Stimulated activated naive CD8-positive, alpha-beta T cell treated with anti-CD3 and anti-CD28 coated beads, Interleukin-15, Interleukin-2, amounts not matched to agents 100 U/mL and 50 U/mL, for 24 hours (primary cell): Measurements from ENCODE around the gene DIAPH3.

Experiments used
- ATAC-seq: fragments of 150-1000 bp; cut with Tn5 transposase; one replicate; pipeline ENCODE4 v1.10.0; 2021
- DNase-seq: peaks from one replicate; pipeline ENCODE4 v3.0.0; 2021

DIAPH3 gene

DNA sequence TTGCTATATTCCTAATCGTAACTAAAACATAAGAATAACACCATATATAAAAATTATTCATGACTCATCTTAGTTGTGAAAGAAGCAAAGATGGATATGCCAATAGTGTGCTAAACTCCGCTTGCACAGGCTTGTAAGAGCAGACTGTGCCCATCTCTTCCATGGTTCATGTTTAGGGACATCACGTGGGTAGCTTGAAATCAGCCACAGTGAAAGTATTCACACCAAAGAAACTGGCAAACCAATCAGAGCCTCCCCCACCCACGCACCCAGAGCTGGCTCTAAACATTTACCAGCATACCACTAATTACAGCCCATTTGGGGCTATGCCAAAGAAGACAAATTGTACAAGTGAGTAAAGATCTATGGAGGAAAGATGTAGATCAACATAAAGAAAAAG is 147.5 kb downstream of the DIAPH3 start:
- DNase-seq, result no peak
- no peak for ATAC-seq

DNA sequence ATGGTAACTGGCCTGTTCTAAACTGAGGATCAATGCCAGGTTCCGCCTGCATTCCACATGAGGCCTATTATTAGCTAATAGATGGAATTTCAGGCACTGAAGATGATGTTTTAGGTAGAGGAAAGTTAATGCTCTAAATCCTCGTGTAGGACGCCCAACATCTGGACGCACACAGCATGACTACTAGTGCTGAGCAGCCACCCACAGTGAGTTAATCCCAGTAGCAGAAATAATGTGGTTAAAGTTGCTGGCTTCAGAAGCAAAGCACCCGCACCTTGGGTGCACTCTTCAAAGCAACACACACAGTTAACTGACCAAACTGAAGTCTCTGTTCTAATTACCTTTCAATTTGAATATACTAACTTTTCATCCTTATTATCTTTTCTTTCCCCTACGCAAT is 150.6 kb downstream of the DIAPH3 start:
- ATAC-seq (no peak), DNase-seq (no peak)

DNA sequence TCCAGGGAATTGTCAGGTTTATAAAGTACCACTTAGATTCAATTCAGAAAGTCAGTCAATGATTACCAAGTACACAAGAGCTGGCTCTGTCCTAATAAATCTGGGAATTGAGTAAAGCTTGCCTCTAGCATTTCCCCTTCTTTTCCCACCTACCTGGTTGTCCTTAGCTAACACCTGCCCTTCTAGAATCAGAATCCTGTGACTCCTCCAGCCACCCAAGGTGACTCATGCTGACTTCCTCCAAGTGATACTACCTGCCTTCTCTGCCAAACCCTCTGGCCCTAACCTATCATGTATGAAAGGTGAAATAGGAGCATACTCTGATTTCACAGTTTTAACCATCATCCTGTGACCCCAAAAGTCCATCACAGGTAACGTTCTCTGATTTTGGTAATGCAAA is 151.2 kb downstream of the DIAPH3 start:
- DNase-seq, result no peak
- no peak for ATAC-seq

DNA sequence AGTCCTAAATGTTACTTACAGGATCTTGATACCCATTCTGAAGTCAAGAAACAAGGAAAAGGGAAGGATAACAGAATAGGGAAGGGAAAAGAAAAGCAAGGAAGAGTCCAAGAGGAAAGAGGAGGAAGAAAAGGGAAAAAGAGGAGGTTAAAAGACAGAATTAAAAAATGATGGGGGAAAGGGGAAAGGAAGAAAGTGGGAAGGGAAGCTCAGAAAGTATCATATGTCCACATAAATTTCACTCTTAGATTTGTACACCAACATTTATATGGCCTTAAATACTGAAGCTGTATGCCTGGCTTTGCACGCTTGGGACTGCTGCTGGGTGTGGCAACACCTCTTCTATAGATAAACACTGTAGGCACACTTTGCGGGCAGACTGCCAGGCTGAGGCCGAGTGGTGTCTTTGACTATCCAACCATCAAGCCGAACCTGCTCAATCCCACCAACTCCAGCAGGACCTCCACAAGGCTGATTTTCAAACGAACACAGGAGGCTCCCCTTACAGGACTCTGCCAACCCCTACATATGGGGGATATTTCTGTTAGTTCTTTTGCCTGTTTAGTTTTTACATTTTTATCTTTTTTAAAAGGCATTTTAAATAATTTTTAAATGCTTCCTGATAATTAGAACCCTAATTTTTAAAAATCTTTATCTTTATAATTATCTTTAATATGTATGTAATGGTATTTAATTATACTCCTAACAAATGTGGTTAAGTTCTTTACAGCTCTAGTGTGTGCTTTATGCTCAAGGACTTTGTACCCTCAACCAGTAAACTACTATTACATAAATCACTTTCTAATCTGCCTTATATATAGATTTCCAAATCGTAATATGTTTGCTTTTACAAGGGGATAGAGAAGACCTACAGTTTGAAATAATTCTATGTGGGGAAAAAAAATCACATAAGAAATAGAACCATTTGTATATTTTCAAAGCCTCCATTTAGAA is 154.2 kb downstream of the DIAPH3 start:
- no peak for DNase-seq
- no peak for ATAC-seq

GRCh38 chr13:60001889-60002288 is 161.8 kb downstream of the DIAPH3 start:
- no peak for ATAC-seq
- no peak for DNase-seq

GRCh38 chr13:60000976-60001375 is 162.8 kb downstream of the DIAPH3 start:
- ATAC-seq (no peak), DNase-seq (no peak)

DNA sequence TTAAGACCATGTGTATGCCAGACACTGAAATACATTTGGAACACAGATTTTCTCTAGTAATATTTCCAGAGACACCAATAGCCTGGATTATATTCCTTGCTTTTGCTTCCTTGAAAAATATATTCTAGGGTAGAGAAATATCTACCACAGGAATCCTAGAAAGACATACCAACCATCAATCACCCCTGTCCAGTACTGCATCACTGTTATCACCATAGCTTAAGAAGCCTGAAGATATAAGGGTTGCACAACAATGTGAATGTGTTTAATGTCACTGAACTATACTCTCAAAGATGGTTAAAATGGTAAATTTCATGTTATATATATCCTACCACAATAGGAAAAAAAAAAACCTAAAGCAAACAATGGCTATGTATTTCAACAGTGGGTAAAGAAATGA is 163.6 kb downstream of the DIAPH3 start:
- DNase-seq (no peak), ATAC-seq (no peak)

GRCh38 chr13:59997976-59998375 is 165.8 kb downstream of the DIAPH3 start:
- ATAC-seq (no peak), DNase-seq (no peak)

DNA sequence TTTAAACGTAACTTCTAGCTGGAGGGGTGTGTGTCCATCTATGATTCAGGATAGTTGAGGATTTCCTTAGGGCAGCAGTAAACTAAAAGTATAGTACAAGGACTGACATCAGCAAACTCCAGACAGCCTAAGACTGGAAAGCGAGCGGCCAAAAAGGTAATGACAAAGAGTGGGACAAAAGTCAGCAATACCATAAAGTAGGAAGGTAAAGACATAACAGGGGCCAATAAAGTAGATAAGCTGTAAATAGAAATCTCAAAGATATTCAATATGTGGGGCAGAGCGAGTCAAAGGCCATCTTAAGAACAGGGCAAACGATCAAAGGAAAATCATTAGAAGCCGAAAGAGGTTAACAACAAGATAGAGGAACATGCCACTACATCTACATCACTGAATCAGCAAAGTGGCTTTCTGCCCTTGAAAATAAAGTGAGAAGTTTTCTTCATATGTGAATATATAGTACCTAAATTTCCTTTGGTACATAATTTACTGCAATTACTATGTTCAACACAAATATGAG is 167.2 kb downstream of the DIAPH3 start:
- ATAC-seq, result no peak
- no peak for DNase-seq

DNA sequence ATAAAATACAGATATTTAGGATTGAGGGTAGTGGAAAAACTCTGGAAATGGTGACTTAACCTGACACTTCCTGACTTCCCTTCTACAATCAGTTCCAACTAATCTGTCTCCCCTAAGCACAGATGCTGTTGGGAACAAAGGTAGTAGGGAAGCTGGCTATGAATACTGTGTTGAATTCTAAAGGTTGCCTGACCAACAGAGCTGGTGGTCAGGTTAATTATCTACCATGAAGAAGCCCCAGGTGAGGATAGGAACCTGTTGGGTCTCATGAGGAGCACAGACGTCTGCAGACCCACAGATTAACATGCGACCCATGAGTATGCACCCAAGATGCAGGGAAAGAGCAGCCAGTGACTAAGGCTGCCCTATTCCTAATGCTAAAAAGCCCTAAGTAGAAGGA is 172.3 kb downstream of the DIAPH3 start:
- ATAC-seq (no peak), DNase-seq (no peak)

DNA sequence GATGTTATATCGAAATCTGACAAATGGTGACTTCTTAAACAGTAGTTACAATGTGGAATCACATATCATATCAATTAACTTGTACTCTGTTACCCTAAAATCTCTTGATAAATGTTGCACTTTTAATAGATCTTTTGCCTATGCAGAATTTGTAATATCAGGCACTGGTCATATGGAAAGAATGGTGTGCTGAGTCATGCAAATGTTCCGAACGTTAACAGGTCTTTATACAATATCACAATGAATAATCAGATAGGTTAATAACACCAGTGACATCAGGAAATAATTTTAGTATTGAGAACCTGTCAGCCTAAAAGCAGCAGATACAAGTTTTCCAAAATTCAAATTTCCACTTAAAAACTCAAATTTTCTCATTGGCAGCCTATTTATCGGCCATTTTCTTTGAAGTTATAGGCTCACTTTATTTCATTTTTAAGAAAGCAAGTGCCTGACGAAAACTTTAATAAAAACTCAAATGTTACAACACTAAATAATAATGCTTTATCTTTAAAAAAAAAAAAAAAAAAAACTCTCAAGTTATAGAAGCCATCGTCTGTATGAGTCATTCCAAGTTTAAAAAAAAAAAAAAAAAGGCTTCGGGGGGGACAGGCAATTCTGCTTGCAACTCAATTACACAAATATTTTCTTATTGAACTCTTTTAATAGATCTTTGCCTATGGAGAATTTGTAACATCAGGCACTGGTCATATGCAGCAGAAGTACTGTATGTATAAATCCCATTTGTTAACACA is 180.9 kb downstream of the DIAPH3 start:
- DNase-seq (no peak), ATAC-seq (no peak)

DNA sequence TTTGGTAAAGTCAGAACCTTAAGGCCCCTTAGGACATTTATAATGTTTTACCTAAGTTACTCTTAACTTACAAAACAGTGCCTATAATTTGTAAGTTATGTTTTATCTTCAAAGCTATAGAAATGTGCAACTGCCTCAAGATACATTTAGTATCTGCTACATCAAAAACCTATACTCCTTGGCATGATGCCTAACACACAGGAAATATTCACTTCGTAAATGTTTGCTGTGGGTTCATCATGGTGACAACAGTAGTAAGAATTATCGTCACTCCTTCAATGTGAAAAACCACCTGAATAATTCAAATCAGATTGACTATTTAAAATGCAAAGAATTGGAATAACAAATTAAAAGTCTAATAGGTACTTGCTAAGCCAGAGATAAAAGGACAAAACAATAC is 184.1 kb downstream of the DIAPH3 start:
- ATAC-seq, result no peak

GRCh38 chr13:59978862-59979261 is 184.9 kb downstream of the DIAPH3 start:
- ATAC-seq (no peak), DNase-seq (no peak)

More for the DNA sequence above, 184.1 kb downstream of the DIAPH3 start:
- DNase-seq, result no peak

GRCh38 chr13:59976856-59977255 is 186.9 kb downstream of the DIAPH3 start:
- ATAC-seq (no peak), DNase-seq (no peak)

DNA sequence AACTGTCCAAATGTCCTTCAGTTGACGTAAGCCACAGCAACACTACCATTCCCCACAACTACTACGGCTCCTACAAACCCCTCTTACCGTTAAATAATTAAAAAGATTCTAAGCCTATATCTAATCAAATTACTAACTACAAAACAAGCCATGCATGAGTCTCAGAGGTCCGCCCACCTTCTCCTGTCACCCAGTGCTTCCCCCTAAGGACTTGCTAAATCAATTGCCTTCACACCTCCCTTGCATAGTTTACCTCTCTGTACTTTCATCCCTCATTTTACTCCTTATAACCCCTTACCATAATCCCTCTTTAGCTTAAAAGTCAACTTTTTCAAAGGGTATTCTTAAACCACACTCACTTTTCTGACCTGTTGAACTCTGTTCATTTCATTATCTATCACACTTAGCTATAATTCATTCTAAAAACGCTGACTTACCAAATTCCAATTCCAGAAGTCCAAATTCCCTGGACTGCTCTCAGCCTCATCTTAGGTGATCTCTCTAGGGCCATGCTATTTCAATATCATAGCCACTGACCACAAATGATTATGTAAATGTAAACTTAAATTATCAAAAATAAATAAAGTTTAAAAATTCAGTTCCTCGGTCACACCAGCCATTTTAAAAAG is 187.8 kb downstream of the DIAPH3 start:
- DNase-seq (no peak), ATAC-seq (no peak)

DNA sequence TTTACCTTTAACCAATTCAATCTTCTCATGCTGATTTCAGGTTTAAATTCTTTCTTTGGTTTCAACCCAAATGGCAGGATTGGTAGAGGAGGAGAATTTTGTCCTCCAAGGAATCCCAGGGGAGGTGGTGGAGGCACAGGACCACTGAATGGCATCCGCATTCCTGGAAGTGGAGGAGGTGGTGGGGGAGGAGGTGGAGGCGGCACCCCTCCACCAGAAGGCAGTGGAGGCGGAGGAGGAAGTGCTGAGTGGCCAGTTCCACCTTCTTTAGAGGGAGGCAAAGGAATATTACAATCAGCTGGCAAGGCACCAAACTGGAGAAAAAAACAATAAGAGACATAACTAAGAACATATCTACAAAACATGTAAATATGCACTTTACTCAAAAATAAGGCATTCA is 192.9 kb downstream of the DIAPH3 start:
- DNase-seq (no peak), ATAC-seq (no peak)

DNA sequence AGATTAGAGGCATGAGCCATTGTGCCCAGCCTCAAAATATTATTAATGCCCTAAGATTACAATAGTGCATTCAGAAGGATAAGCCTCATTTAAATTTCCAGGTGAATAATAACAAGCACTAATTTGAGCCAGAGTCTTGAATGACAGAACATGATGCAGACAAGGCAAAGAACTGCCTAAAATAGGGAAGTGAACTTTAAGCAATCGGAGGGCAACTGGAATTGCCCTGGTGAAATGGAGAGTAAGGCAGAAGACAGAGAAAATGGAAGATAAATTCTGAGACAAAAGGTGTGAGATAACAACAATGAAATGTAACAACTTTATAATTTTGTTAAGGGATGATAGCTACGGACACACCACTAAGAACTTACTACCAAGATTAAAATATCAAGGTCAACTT is 199.9 kb downstream of the DIAPH3 start:
- ATAC-seq (no peak), DNase-seq (no peak)

- no peak for ATAC-seq
- DNase-seq, result no peak
Measured at GRCh38 chr13:59963383-59963782, 200.3 kb downstream of the DIAPH3 start.

- ATAC-seq (no peak), DNase-seq (no peak)
Measured at GRCh38 chr13:59962343-59962742, 201.4 kb downstream of the DIAPH3 start.

GRCh38 chr13:59960683-59961082 is 203.0 kb downstream of the DIAPH3 start:
- no peak for DNase-seq

DNA sequence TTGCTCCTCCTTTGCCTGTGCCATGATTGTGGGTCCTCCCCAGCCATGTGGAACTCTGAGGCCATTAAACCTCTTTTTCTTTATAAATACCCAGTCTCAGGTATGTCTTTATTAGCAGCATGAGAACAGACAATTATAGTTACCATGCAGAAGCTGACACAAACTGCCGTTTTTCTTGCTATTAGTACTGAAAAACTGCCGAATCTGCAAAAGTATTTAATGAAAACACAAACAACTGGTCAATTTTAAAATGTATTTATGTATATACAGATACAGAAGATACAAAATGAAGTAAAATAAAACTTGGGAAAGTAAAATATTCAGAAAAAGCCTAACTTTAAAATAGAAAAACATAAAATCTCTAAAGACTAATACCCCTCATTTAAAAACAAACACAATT is 206.3 kb downstream of the DIAPH3 start:
- DNase-seq (no peak), ATAC-seq (no peak)

More at GRCh38 chr13:59960683-59961082, 203.0 kb downstream of the DIAPH3 start:
- no peak for ATAC-seq

DNA sequence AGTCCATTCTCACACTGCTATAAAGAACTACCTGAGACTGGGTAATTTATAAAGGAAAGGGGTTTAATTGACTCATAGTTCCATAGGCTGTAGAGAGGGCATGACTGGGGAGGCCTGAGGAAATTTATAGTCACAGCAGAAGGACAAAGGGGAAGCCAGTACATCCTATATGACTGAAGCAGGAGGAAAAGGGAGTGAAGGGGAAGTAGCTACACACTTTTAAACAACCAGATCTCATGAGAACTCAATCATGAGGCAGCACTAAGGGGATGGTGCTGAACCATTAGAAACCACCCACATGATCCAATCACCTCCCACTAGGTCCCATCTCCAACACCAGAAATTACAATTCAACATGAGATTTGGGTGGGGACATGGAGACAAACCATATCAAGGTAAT is 209.1 kb downstream of the DIAPH3 start:
- DNase-seq (no peak), ATAC-seq (no peak)

DNA sequence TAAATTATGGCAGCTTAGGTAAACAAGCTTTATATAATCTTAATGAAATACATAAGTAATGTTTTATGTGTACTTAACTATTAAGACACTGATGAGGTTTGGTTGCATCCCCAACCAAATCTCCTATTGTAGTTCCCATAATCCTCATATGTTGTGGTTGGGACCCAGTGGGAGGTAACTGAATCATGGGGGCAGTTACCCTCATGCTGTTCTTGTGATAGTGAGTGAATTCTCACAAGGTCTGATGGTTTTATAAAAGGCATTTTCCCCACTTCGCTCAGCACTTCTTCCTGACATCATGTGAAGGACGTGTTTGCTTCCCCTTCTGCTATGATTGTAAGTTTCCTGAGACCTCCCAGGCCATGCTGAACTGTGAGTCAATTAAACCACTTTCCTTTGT is 212.7 kb downstream of the DIAPH3 start:
- DNase-seq, result no peak
- no peak for ATAC-seq
